H54 (cell line): ENCODE results near the gene GCGR.

Source experiments
- DNase-seq: peaks from one replicate; pipeline ENCODE4 v3.0.0; 2011; ENCODE audit warnings: low spot score, mixed read lengths; ENCODE audit not compliant: insufficient read length
- FAIRE-seq: peaks from 3 replicates; lab custom pipeline; 2011; peaks lifted over from hg19 to GRCh38; lab: Jason Lieb, UNC
- POLR2A ChIP-seq: IDR thresholded peaks from 2 replicates; pipeline ENCODE4 v1.6.1; 2011; ENCODE audit warnings: low read depth, mild to moderate bottlenecking, low read length

GCGR gene

GRCh38 chr17:81803728-81804558 lies at the start of gene GCGR:
Gene GCGR, plus strand, starts transcription at chr17:81804150. Its CDS starts 4,869 bp downstream, at chr17:81809019.
- no peak for TF ChIP-seq POLR2A
- no peak for DNase-seq
- no peak for FAIRE-seq

- no peak for TF ChIP-seq POLR2A
- DNase-seq: no peak
- FAIRE-seq: no peak
Observed at GRCh38 chr17:81792675-81793615, 11.0 kb upstream of the GCGR start.

- no peak for TF ChIP-seq POLR2A
- FAIRE-seq (no peak), DNase-seq (no peak)
Observed at GRCh38 chr17:81794074-81794476, 9.9 kb upstream of the GCGR start.

GRCh38 chr17:81794509-81794908 lies 9.4 kb upstream of the GCGR start:
- TF ChIP-seq POLR2A: no peak
- FAIRE-seq: no peak
- DNase-seq: no peak

GRCh38 chr17:81801327-81801726 lies 2.6 kb upstream of the GCGR start:
- FAIRE-seq (no peak), DNase-seq (no peak)
- no peak for TF ChIP-seq POLR2A

GRCh38 chr17:81802048-81802758 lies 1.7 kb upstream of the GCGR start:
- FAIRE-seq: no peak
- TF ChIP-seq POLR2A: no peak
- no peak for DNase-seq

GRCh38 chr17:81802856-81803643 lies 900 bp upstream of the GCGR start:
- FAIRE-seq (no peak), DNase-seq (no peak)
- no peak for TF ChIP-seq POLR2A

- no peak for FAIRE-seq
- TF ChIP-seq POLR2A: no peak
- no peak for DNase-seq
Observed at GRCh38 chr17:81804559-81805399, 829 bp downstream of the GCGR start.

GRCh38 chr17:81805707-81806460 lies 1.9 kb downstream of the GCGR start:
- FAIRE-seq: no peak
- DNase-seq: no peak
- no peak for TF ChIP-seq POLR2A

GRCh38 chr17:81806461-81807209 lies 2.7 kb downstream of the GCGR start:
- FAIRE-seq (no peak), DNase-seq (no peak)

More at GRCh38 chr17:81806461-81807209, 2.7 kb downstream of the GCGR start:
- TF ChIP-seq POLR2A: no peak
